Measurements from ENCODE around the gene DUT.
"Not testable (repeated sequence)": the region's sequence is repeated elsewhere in the genome, so short reads cannot be mapped to it uniquely, and the experiment has no call there.

DUT gene

DNA sequence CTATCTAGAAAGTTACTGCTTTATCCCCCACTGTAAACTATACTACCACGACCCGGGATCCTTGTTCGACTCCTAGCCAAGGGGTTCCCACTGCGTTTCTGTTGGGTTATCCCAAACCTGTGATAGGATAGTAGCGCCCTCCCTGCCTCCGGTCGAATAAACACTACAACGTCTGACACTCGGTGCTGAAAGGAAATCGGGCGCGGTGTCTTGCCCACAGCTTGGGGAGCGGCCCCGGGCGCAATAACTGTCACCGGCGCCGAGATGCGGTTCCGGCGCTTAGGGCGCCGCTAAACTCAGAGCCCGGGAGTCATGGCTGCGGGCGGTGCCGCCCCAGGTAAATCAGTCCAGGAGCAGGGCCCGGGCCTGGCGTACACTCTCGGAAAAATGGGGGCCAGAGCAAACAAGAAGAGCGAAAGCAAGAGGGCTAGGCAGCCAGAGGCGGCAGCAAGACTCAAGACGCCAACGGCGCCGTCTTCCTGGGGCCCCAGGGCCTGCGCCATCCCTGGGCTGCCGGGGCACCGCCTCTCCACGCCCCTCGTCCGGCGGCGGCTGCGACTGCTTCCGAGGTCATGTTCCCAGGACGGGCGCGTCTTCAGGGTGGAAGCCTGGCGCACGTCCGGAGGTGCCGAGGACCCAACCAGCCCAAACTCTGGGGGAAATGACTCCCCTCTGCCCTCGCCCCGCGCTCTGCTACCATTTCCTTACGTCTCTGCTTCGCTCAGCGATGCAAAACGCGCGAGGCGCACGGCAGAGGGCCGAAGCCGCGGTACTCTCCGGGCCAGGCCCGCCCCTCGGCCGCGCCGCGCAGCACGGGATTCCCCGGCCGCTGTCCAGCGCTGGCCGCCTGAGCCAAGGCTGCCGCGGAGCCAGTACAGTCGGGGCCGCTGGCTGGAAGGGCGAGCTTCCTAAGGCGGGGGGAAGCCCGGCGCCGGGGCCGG is at the start of gene DUT:
Gene DUT, plus strand, starts transcription at position 575 of the 941 bp plus-strand sequence. Its CDS starts 87 bp downstream, at position 662.
- DNase-seq (ENCODE audit: low read depth in 2 of 2): peak; percentile 49 to 71

DNA sequence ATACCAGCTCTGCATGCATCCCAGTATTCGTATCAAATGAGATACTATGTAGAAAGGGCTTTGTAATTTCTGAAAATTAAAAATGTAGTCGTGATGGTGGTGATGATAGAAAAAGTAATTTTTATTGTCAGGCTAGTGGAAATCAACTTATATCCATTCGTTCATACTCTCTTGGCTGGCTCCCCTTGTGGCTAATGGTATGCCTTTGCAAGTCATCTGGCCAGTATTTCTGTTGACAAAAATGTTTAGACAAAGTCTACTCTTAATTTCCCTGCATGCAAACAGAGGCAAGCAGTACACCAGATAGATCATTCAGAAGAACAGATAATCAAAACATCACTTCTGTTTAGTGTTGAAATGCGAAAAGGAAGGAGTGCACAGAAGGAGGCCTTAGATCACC is 49.6 kb upstream of the DUT start:
- DNase-seq (ENCODE audit: low read depth in 2 of 2): no peak

DNA sequence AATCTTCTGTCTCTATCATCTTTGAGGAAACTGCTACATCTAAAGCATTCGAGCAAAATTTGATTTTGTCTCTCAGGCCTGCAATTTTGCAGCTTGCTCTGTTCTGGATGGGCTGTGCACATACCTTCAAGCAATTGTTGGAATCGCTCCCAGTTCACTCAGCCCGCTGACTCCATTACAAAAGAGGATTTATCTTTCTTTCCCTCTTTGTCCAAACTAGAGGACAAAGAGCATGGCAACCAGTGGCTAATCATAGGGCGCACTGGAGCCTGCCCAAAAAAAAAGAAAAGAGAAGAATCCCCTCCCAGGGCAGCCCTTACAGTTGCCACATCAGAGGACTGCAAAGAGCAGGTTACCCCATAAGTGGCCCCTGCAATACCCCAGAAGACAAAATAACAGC is 49.0 kb upstream of the DUT start:
- DNase-seq (ENCODE audit: low read depth in 2 of 2): no peak

DNA sequence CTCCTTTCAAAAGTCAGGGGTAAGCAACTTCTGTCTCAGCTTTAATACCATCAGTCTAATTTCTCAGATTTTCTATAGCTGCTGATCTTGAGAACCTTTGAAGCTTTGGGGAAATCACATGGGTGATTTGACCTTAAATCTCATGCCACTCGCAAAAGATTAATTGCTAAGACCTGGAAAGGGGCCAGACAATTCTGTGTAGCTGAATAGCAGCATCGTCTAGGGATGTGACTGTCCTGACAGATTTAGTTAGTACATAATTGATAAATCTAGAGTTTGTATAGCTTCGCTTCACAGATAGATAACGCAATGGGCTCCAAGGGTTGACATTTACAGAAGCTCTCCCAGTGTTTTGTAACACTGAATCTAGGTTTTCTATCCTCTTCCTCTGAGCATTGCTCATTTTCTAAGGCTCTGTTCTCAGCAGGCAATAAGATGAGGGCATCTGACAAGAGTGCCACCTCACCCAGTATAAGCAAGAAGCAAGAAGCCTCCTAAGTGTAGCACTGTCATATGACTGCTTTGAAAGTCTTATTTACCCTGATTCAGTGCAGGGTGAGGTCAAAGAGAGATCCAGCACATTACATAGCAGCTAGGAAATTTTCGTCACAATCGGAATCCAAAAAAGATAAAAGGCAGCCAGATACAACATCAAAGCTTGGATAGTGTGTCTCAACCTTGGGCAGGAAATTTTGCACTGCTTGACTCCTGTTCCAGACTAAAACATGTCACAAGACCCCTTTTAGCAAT is 47.7 kb upstream of the DUT start:
- no peak for DNase-seq (ENCODE audit: low read depth in 2 of 2)

DNA sequence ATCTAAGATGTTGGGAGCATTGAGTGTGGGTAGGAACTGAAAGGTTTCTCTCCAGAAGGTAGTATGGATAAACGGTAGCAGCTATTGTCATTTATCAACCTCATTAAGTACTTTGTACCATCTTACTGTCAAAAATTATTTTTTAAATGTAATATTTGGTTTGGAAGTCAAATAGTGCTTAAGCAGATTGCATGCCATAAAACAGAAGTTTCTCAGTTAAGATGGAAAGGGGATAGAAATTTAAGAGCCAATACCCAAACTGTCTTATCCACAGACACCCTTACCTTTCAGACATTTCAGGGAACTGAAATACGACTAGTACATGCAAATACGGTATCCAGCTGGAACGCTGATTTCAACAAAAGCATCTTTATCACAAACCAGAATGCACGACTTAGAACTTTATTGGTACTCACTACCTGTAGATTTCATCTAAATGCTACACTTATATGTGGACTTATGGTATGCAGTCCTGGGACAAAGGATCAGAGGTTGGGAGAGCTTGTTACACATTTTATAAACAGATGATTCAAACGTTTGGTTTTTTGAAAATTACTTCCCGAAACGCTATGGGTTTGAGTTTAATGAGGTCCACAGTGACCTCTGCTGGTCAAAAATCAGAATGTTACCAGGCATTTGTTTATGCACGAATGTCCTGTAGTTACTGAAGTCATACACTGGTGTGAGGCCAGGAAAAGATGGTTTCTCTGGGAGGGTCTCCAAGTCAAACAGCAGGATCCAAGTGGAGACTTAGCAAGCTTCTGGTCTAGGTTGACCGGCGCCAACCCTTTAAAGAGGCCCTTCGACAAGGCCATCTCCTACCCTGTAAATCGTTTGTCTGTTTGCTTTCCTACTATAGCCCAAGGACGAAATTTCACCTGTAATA is 45.7 kb upstream of the DUT start:
- DNase-seq (ENCODE audit: low read depth in 2 of 2): peak in 1 of 2 donors; percentile 31

DNA sequence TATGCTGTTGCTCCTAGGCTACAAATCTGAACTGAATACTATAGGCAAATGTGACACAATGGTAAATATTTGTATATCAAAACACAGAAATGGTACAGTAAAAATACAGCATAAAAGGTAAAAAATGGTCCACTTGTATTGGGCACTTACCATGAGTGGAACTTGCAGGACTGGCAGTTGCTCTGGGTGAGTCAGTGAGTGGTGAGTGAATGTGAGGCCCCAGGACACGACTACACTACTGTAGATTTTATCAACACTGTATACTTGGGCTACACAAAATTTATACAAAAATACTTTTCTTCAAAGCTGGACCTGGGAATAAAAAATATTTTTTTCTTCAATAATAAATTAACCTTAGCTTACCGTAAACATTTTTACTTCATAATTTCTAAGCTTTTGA is 41.6 kb upstream of the DUT start:
- no peak for DNase-seq (ENCODE audit: low read depth in 2 of 2)

DNA sequence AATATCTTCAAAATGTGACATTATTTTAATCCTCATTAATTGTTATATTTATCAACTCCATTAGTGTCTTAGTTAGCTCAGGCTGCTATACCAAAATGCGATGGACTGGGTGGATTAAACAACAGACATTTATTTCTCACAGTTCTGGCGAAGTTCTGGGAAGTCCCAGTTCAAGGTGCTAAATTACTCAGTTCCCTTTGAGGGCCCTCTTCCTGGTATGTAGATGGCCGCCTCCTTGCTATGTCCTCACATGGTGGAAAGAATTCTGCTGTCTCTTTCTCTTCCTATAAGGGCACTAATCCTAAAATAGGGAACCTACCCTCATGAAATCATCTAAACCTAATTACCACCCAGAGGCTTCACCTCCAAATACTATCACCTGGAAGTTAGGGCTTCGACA is 38.8 kb upstream of the DUT start:
- DNase-seq (ENCODE audit: low read depth in 2 of 2): no peak

DNA sequence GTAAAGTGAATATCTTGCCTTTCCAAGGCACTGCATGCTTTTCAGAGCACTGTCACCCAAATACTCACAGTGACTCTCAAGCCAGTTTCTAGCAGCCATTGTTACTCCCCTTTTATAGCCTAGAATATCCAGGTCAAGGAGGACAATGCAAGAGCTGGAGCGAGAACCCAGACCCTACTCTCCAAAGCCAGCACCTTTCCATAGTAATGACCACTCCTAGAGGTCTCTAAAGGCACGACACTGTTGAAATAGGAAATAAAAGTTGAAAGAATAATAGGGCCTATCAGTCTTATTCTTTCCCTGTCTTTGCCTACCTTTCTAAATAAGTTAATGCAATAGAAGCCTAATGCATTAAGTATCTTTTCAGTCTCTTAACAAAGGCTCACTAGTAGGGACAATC is 33.6 kb upstream of the DUT start:
- DNase-seq (ENCODE audit: low read depth in 2 of 2): no peak

DNA sequence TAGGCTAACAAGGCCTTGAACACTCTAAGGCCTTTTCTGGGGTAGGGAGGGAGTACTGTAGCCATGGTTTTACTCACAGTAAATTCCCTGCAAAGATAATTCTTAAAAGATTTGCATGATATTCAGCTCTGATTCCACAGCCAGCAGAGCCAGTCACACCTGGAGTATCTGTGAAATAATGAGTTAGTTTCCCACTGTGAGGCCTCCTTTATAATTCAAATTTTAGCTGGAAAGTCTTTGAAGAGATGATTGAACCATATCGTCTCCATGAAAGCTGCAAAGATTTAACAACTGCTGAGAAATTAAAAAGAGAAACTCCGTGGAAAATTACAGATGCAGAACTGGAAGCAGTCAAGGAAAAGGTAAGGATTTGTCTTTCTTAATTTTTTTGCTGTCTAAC is 32.3 kb upstream of the DUT start:
- DNase-seq (ENCODE audit: low read depth in 2 of 2): no peak

DNA sequence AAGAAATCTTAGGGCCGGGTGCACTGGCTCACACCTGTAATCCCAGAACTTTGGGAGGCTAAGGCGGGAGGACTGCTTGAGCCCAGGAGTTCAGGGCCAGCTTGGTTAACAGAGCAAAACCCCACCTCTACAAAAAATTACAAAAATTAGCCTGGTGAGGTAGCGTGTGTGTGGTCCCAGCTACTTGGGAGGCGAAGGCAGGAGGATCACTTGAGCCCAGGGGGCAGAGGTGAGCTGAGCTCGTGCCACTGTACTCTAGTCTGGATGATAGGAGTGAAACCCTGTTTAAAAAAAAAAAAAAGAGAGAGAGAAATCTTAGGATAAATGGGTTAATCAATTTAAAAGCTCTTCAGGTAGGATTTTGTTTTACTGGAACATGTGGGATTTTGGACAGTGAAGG is 31.2 kb upstream of the DUT start:
- DNase-seq (ENCODE audit: low read depth in 2 of 2): no peak

DNA sequence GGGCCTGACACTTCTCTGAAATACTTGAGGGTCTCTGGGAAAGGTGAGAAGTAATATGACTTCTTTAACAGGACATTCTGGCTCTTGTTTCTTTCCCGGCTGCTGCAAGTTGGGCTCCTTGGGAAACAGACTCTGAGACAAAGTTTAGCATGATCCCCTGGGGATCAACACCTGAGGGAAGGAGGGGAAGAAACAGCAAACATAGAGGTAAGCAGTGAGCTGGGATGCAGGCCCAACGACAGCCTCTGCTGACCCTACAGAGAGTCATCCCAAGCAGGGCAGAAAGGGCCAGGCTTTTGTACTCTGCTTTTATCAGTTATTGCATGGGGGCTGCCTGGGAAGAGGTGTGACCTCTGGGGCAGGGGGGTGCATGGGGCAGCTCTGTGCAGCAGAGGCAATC is 26.8 kb upstream of the DUT start:
- DNase-seq (ENCODE audit: low read depth in 2 of 2): no peak

DNA sequence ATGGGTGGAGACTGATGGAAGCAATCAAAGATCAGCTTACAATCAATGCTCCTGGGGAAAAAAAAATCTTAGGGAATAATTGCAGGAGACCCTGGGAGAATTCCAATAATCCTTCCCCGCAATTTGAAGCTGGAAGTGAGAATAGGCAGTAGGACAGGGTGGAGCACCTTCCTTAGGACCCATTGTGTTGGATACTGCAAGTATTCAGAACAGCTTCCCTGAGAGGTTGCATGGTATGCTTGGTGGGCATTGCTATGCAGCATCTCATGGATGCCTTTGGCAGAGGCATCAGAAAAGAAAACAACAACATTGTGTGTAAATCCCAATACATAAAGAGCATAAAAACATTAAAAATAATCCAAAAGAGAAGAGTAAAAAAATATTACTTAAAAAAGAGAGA is 24.6 kb upstream of the DUT start:
- DNase-seq (ENCODE audit: low read depth in 2 of 2): no peak

DNA sequence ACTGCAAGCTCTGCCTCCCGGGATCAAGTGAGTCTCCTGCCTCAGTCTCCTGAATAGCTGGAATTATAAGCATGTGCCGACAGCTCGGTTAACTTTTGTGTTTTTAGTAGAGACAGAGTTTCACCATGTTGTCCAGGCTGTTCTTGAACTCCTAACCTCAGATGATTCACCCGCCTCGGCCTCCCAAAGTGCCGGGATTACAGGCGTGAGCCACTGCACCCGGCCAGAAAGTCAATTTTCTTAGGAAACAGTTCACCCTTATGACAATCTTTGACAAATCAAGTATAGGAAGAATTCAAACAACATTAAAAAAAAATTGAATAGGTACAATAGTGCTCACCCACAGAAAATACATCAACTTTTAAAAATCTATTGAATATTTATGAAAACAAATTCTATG is 23.6 kb upstream of the DUT start:
- no peak for DNase-seq (ENCODE audit: low read depth in 2 of 2)

DNA sequence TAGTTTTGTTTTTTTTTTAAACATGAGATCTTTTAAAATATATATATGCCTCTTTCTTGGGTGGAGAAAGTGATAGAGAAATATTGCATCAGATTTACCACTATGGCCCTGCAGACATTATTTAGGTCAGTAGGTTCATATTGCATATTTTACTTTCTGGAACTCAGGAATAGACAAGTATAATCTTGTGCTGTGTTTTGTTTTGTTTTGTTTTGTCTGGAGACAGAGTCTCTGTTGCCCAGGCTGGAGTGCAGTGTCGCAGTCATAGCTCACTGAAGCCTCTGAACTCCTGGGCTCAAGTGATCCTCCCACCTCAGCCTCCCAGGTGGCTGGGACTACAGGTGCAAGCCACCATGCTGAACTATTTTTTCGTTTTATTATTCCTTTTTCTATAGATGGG is 21.5 kb upstream of the DUT start:
- DNase-seq (ENCODE audit: low read depth in 2 of 2): no peak

DNA sequence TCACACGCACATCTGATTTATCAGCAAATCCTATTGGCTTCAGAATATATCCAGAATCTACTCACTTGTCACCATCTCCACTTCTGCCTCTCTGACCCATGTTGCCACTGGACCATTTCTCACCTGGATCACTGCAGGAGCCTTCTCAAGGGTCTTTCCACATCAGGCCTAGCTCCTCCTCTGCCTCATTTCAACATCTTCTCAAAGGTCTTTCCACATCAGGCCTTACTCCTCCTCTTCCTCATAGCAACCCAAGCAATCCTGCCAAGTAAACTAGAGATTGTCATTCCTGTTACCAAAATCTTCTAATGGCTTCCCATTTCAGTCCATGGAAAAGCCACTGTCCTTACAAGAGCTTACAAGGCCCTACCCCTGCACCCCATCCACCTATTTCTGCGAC is 18.0 kb upstream of the DUT start:
- no peak for DNase-seq (ENCODE audit: low read depth in 2 of 2)

DNA sequence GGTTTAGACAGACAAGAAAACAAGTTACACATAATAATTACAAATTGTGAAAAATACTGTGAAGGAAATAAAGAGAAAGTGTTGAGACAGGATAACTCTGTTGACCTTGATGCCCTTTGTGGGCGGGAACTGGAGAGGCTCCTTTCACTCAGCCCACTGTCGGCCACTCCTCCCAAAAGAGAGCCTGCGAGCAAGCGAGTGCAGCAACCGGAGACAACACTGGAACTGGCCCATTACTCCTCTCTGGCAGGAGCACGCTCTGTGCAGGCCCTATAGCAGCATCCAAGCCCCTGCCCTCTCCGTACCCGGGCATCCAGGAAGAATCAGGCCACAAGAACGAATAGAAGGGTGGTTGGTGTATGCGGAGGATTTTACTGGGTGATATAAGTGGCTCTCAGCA is 16.2 kb upstream of the DUT start:
- no peak for DNase-seq (ENCODE audit: low read depth in 2 of 2)

DNA sequence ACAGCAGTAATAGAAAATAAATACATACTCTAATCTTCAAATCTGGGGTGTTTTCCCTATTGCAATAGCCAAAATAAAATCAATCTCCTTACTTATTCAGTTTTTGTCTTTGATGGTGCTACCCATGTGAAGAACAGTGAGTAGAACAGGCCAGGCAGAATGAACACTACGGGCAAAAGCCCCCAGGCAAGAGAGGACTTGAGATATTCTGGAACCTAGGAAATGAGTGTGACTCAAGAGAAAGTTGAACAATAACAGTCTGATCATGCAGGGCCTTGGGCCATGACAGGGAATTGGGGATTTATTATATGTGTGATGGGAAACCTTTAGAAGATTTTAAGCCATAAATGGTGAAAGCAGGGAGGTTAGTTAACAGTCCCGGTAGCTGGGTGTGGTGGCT is 14.0 kb upstream of the DUT start:
- DNase-seq (ENCODE audit: low read depth in 2 of 2): no peak

DNA sequence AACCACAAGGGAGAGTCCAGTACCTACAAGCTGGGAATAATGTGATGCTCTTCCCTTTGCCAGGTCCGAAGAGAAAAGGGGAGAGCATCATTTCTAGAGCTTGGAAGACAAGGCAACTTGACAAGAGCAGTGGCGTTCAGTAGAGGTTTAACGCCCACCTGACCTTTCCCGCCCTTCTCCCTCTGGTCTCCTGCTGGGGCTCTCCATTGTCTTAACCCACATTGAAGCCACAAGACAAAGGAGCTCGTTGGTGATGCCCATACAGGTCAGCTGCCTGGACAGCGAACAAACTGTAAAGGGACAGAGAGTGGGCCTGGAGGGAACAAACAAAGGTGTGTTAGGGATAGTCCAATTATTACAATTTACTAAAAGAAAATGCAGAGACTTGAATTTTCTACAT is 13.1 kb upstream of the DUT start:
- DNase-seq (ENCODE audit: low read depth in 2 of 2): no peak

DNA sequence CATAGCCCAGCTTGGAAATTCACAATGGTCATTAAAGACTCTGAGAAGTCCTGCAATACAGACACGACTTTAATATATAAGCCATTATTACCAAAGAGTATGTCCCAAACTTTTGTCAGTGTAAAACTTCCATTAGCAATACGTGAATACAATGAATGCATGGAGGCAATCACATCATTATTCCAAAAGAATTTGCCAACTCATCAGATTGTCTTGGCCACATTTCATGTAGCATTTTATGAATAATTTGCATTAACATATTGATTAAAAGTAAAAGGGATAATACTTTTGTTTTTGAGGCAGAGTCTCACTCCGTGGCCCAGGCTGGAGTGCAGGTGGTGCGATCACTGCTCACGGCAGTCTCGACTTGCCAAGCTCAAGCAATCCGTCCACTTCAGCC is 7.9 kb upstream of the DUT start:
- no peak for DNase-seq (ENCODE audit: low read depth in 2 of 2)

DNA sequence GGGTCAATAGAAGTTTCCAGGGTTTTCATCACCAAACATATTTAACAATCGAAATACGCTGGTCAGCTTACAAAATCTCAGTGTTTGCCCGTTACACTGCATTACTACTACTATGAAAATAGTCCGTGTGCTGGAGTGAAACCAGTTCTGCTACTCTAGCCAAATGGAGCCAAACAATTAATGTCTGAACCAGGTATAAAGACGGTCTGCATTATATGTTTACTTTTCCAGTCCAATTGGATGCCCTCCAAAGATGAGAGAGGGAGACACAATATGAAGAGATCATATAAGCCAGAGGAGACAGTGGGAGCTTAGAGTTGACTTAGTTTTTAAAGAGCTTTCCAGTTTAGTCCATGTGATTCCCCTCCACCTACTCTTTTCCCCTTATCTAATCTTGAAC is 6.3 kb upstream of the DUT start:
- no peak for DNase-seq (ENCODE audit: low read depth in 2 of 2)

DNA sequence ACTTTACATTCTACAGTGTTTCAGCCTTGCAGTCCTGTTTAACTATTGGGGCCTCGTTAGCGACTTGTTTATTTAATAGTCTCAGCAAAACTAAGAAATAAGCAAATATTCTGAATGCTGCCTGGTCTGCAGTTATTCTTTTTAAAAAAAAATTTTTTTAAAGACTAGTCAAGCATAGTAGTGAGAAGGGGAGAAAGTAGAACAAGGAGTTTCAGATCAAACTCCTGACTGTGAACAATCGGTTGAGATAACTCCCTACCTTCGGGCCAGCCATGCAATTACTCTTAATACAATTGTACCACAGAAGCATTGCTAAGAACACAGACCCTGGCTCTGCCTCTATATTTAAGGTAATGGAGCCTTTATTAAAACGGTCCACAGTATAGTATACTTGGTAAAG is 5.8 kb upstream of the DUT start:
- no peak for DNase-seq (ENCODE audit: low read depth in 2 of 2)

DNA sequence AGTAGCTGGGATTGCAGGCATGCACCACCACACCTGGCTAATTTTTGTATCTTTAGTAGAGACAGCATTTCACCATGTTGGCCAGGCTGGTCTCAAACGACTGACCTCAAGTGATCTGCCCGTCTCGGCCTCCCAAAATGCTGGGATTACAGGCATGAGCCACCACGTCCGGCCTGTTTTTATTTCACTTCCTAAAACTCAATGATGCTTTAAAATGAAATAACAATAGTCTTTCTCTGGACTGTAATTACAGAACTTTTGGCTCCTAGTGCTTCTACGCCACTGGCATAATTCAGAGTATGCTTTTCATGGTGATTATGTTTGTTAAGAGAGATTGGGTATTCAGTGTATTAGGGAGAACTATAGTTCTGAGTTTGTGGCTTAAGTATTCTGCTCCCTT is 5.0 kb upstream of the DUT start:
- DNase-seq (ENCODE audit: low read depth in 2 of 2): not testable (repeated sequence)
